GM12892 (cell line): Measurements from ENCODE around the gene FAM90A26.
"Not testable (repeated sequence)": the region's sequence is repeated elsewhere in the genome, so short reads cannot be mapped to it uniquely, and the experiment has no call there.

ENCODE experiments used
- POLR2A ChIP-seq: IDR thresholded peaks from 2 replicates; pipeline ENCODE4 v1.6.1; 2011; ENCODE audit warnings: low read depth, low read length, control low read depth
- POLR2AphosphoS5 ChIP-seq: IDR thresholded peaks from 2 replicates; pipeline ENCODE4 v1.6.1; 2011; ENCODE audit warnings: low read depth, low read length, control low read depth

- TF ChIP-seq POLR2AphosphoS5, POLR2A: not testable (repeated sequence)
Observed at GRCh38 chr4:9160046-9160445, 10.2 kb upstream of the FAM90A26 start.
